GM12801 (cell line): ENCODE measurements around the gene NCK2.

Experiments
- CTCF ChIP-seq: IDR thresholded peaks from one replicate; pipeline ENCODE4 v1.5.1; 2011; ENCODE audit warnings: control low read depth; ENCODE audit not compliant: insufficient read length; ENCODE audit errors: extremely low read depth

NCK2 gene

GRCh38 chr2:105781274-105781978, 36.7 kb downstream of the NCK2 start:
- TF ChIP-seq CTCF = no peak

GRCh38 chr2:105782123-105782522, 37.4 kb downstream of the NCK2 start:
- TF ChIP-seq CTCF = no peak

GRCh38 chr2:105782646-105783045, 37.9 kb downstream of the NCK2 start:
- no peak for TF ChIP-seq CTCF

GRCh38 chr2:105783151-105783738, 38.5 kb downstream of the NCK2 start:
- no peak for TF ChIP-seq CTCF

- no peak for TF ChIP-seq CTCF
Measured at GRCh38 chr2:105783972-105784371, 39.3 kb downstream of the NCK2 start.

GRCh38 chr2:105784589-105784988, 39.9 kb downstream of the NCK2 start:
- no peak for TF ChIP-seq CTCF

GRCh38 chr2:105785095-105785847, 40.6 kb downstream of the NCK2 start:
- TF ChIP-seq CTCF = no peak
